BJ (cell line): ENCODE results near the gene CXCL9. TPM values are rescaled to one million over a fixed set of nuclear protein-coding genes. Genes with fewer than 3 reads are reported as not detected.

ENCODE experiments used
- CTCF ChIA-PET: fragments of 350-600 bp; formaldehyde crosslinking; extraction: SDS; loops from one replicate; lab custom pipeline; 2021; ENCODE audit warnings: antibody characterized with exemption, inconsistent platforms; lab: Yijun Ruan, JAX
- POLR2A ChIA-PET: fragments of 300-600 bp; sonication (Branson Sonifier 250); formaldehyde crosslinking; extraction: SDS; loops from one replicate; lab custom pipeline; 2021; ENCODE audit warnings: antibody characterized with exemption; lab: Charles Lee
- DNase-seq: peaks from one replicate; pipeline ENCODE4 v3.0.0-alpha.2; 2011; ENCODE audit warnings: low read depth
- H3K27me3 ChIP-seq: 2 replicates; pipeline ENCODE4 v1.6.0; 2011; ENCODE audit warnings: low read length; ENCODE audit not compliant: control insufficient read depth, insufficient read depth
- H3K36me3 ChIP-seq: 2 replicates; pipeline ENCODE4 v1.5.1; 2011; ENCODE audit warnings: low read length; ENCODE audit not compliant: control insufficient read depth, insufficient read depth
- H3K4me3 ChIP-seq: 2 replicates; pipeline ENCODE4 v1.5.1; 2011; ENCODE audit warnings: low read depth, mild to moderate bottlenecking, control low read depth, low read length
- CTCF ChIP-seq: IDR thresholded peaks from 2 replicates; pipeline ENCODE4 v1.5.1; 2011; ENCODE audit warnings: low read depth, mild to moderate bottlenecking, control low read depth, inconsistent platforms, low read length, moderate library complexity; ENCODE audit not compliant: insufficient read depth
- polyA plus RNA-seq: library from polyadenylated mRNA; depleted of rRNA; stranded (reverse); fragments of >200 nt; gene quantifications from 2 replicates; pipeline ENCODE4 v1.2.3, GENCODE V29; 2011

CXCL9 gene
- polyA plus RNA-seq, 1 experiment: not detected

DNA sequence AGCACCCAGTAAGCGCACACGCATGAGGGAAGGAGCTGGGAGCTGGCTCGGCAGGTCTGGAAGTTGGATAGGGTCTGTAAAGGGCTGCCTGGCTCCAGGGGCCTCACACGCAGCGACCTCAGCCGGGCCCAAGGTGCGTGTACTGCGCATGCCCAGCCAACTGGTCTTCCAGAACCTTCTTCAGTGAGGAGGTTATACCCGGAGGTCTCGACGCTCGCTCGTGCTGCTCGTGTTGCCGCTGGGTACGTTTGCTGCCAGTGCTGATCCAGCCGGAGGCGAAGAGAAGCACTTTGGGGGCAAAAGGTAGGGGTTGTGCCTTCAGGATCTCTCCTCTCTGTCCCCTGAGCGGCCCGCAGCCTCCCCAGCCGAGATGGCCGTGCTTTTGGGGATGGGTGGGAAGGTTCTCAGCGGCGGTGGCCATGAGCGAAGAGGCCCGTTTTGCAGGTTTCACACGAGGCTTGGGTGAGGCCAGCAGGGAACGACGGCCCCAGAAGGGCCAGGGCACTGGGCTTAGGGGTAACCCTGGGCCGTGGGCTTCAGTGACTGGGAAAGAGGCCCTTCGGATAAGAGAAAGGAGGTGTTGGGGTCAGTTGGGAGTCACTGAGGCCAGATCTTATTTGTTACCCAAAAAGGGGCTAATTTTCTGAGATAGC lies 3.8 kb upstream of the CXCL9 start:
- ChIA-PET POLR2A (no interaction called here), CTCF (no interaction called here)
- Histone ChIP-seq H3K4me3 (no peak overlapping the region), H3K27me3 (no peaks in the 10 kb centered on the region; the same call in 1 of the 2 replicates), H3K36me3 (no peaks in the 10 kb centered on the region)
- no peak for TF ChIP-seq CTCF
- DNase-seq: no peak

DNA sequence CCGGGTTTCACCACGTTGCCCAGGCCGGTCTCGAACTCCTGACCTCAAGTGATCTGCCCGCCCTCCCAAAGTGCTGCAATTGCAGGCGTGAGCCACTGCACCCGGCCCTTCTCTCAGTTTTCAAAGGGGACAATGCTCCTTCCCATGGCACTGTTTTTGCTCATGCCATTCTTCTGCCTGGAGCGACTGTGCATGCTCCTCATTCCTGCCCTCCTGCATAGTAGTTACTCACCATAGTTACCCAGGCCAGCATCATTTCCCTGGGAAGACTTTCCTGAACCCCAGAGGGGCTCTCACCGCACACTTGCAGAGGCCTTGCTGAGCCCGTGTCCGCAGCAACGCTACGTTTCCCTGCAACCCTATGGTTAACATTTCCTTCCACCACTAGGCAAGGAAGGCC lies 3.3 kb upstream of the CXCL9 start:
- POLR2A ChIA-PET: no interaction called here
- CTCF ChIA-PET: no interaction called here

GRCh38 chr4:76009311-76009710 lies 2.0 kb upstream of the CXCL9 start:
- ChIA-PET POLR2A (interaction anchor here (0.6 kb wide), 1 partner anchor 297 kb away, joined by 4 read pairs; no protein-coding TSS in a partner anchor), CTCF (interaction anchor here (0.9 to 1.4 kb wide), 2 partner anchors 9 to 13 kb away, joined by 4 read pairs; no protein-coding TSS in a partner anchor)
- no peak for TF ChIP-seq CTCF
- Histone ChIP-seq H3K27me3 (no peaks in the 10 kb centered on the region; the same call in 1 of the 2 replicates), H3K36me3 (no peaks in the 10 kb centered on the region), H3K4me3 (no peak overlapping the region)
- DNase-seq: no peak

More for the DNA sequence above, 3.3 kb upstream of the CXCL9 start:
- no peak for DNase-seq
- TF ChIP-seq CTCF: no peak
- H3K27me3 ChIP-seq: no peaks in the 10 kb centered on the region; the same call in 1 of the 2 replicates
- no peaks in the 10 kb centered on the region for H3K36me3 ChIP-seq
- H3K4me3 ChIP-seq: no peak overlapping the region

DNA sequence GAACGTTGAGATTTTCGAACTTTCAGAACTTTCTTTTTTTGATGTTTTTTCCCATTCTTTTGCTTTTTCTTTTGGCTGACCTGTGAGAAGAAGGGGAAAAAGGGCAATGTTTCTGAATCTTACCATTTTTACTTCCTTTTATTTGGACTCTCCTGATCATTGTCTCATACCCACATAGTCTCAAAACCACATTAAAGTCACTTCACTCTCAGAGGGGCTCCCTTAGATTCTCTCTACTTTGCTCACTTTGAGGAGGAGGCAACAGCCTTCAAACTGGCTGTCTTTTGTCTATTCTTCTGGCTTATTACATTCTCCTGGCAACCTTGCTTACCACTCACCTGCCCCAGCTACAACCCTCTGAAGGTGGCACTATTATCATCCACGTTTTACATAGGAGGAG lies 3.7 kb downstream of the CXCL9 start:
- POLR2A ChIA-PET: no interaction called here
- Histone ChIP-seq H3K27me3 (peaks cover 3% of the 10 kb centered on the region; the same call in 1 of the 2 replicates), H3K4me3 (no peak overlapping the region), H3K36me3 (no peaks in the 10 kb centered on the region)
- no peak for TF ChIP-seq CTCF
- no peak for DNase-seq
- CTCF ChIA-PET: interaction anchor here (1.5 kb wide), 1 partner anchor 64 kb away, joined by 5 read pairs; no protein-coding TSS in a partner anchor

DNA sequence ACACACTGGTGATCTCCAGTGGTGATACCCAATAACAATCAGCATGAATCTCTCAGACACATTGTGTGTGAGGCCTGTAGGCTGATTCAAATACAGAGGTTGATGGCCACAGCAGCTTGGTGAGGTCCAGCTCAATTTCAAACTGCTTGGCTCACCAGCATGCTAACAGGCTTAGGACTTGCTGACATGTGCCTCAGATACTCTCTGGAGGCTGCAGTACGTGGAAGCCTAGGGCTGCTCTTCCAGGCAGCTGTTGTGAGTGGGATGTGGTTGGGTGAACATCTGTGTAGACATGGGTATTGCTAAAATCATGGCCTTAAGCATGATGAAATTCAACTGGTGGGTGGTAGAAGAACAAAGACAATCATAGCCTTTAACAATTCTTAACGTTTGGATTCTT lies 4.3 kb downstream of the CXCL9 start:
- ChIA-PET CTCF (interaction anchor here (1.2 kb wide), 2 partner anchors 34 to 64 kb away, joined by 3 read pairs; no protein-coding TSS in a partner anchor), POLR2A (no interaction called here)
- DNase-seq: no peak
- Histone ChIP-seq H3K4me3 (no peak overlapping the region), H3K36me3 (no peaks in the 10 kb centered on the region), H3K27me3 (peaks cover 3% of the 10 kb centered on the region; the same call in 1 of the 2 replicates)
- TF ChIP-seq CTCF: no peak
